Islet of Langerhans (tissue), 1 donor: Measurements from ENCODE around the gene PRAME.
"Not testable (repeated sequence)": the region's sequence is repeated elsewhere in the genome, so short reads cannot be mapped to it uniquely, and the experiment has no call there.

Source experiments
- FAIRE-seq: peaks from one replicate; lab custom pipeline; 2011; peaks lifted over from hg19 to GRCh38; lab: Jason Lieb, UNC

The PRAME gene, protein sequence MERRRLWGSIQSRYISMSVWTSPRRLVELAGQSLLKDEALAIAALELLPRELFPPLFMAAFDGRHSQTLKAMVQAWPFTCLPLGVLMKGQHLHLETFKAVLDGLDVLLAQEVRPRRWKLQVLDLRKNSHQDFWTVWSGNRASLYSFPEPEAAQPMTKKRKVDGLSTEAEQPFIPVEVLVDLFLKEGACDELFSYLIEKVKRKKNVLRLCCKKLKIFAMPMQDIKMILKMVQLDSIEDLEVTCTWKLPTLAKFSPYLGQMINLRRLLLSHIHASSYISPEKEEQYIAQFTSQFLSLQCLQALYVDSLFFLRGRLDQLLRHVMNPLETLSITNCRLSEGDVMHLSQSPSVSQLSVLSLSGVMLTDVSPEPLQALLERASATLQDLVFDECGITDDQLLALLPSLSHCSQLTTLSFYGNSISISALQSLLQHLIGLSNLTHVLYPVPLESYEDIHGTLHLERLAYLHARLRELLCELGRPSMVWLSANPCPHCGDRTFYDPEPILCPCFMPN

DNA sequence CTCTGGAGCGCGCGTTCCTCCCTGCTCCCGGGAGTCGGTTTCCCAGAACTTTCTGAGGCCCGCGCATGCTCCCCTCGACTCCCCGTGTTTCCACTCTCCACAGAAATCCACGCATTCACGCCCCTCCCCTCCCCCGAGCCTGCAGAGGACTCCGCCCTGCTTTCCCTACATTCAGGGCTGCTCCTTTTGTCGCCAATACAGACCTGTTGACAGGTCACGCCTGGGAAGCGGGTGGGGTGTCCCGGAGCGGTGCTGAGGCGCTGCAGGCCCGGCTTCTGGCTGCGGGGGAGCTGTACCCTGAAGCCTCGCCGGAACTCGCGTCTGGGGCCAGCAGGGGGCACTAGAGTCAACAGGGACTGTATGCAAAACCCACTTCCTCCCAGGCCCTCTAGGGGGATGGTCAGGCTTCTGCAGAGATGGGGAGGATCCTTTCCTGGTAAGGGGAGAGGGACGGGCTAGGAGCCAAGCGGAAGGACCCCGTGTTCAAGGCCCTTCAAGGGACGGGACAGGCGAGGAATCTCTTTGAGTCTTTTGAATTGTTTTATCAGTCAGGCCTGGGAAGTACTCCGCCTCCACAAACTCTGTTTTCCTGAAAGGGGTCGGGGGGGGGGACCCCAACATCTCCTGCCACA, at the start of gene PRAME:
Gene PRAME, minus strand, starts transcription at position 294 of the 632 bp plus-strand sequence. CDS start 2,433 bp downstream, outside the sequence.
- FAIRE-seq, result no peak

DNA sequence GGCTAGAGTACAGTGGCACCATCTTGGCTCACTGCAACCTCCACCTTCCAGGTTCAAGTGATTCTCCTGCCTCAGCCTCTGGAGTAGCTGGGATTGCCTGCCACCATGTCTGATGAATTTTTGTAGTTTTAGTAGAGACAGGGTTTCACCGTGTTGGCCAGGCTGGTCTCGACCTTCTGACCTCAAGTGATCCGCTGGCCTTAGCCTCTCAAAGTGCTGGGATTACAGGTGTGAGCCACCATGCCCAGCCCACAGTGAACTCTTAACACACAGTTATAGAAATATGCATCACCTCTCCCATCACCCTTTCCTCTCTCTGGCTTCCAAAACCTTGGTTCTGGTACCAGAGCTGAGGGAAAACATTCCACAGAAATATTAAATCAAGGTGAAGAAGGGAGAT, 49.0 kb upstream of the PRAME start:
- FAIRE-seq, result not testable (repeated sequence)

DNA sequence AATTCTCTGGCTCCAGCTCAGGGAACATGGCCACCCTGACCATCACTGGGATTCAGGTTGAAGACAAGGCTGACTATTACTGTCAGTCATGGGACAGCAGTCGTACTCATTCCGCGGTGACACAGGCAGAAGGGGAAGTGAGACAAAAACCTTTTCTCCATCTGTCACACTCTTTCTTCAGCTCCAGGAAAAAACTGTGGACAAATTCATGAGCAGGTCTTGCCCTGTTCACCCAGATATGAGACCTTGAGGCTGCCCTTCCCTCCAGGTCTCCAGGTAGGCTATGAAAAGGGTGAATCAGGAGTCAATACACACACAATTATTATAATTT, 46.0 kb upstream of the PRAME start:
- FAIRE-seq, result no peak

DNA sequence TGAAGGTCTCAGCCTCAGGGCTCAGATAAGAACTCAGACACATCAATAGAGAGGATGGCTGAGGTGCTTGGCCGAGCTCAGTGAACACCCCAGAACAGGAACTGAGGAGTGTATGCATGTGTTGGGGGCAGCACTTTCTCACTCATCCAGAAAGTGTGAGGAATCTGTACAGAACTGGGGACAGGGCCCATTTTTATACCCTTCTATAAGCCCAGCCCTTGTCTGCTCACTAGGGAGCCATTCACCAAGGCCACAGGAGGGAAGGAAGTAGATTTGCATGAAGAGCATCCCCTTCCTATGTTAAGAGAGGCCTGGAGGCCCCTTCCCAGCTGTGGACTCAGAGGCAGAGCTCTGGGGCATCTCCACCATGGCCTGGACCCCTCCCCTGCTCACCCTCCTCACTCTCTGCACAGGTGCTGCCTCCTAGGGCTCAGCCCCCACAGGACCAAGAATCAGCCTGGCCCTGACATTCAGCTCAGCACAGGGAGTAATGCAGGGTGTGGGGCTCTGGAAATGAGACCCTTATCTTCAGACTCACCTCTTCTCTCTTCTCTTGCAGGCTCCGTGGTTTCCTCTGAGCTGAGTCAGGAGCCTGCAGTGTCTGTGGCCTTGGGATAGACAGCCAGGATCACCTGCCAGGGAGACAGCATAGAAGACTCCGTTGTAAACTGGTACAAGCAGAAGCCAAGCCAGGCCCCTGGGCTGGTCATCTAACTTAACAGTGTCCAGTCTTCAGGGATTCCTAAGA, 45.4 kb upstream of the PRAME start:
- FAIRE-seq, result no peak

DNA sequence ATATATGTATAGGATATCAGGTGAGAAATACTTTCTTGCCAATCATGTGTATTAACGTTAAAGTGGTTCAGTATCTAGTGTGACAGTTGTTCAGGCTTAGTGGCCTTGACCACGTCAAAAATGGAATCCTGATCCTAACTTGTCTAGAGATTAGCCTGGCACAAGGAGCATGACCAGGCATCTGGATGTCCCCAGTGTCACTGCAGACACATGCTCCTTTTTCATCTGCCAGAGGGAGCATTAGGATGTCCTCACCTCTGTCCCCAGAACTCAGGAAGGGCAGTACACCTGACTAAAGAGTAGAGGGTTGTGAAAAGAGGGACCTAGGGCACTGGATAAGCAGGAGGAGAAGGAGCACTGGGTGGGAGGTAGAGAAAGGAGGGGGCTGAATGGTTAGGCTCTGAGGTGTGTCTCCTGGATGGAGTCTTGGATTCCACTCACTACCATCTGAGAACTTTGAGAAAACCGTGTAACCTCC, 44.4 kb upstream of the PRAME start:
- FAIRE-seq, result no peak

DNA sequence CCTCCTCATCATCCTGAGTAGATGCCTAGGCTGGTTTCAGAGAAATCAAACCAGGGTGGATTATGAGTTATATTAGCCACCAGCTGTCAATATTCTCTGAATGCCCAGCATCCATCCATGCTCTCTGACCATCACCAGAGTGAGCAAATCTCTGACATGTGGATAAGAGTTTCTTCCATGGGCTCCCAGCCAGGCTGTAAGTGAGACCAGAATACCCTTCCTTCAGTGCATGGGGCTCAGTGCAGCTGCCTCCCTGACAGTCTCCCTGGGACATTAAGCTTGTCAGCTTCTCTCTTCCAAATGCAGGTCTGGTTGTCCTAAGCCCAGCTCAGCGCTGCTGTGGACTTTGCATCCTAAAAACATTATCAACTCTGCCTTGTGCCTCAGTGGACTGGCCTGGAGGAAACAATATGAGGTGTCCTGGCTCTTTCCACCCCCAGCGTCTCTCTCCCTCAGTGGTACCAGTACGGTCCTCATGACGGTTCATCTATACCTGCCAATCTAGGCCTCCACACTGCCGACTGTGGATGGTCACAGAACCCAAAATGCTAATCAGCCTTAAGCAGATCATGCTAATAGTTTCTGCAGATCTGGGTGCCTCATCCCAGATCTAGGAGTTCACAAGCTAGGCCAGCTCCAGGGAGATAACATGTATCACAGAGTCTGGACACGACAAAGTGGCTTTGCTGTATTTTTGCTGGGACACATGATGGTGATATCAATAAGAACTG, 41.6 kb upstream of the PRAME start:
- FAIRE-seq, result no peak

DNA sequence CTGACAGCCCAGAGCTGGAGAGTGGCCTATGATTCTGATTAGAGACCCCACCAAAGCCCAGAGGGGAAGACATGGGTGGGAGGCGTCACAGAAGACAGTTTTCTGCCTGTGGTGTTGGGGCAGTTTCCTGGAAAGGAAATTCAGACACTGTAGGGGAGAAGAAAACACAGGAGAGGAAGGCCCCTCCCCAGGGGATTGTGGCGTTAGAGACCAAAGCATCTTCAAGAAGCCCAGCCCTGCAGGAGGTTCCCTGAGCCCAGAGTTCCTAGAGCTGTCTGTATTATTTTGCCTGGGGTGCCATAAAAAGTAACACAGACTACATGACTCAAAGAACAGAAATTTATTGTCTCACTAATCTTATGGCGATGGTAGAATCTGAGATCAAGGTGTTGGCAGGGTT, 40.2 kb upstream of the PRAME start:
- no peak for FAIRE-seq

DNA sequence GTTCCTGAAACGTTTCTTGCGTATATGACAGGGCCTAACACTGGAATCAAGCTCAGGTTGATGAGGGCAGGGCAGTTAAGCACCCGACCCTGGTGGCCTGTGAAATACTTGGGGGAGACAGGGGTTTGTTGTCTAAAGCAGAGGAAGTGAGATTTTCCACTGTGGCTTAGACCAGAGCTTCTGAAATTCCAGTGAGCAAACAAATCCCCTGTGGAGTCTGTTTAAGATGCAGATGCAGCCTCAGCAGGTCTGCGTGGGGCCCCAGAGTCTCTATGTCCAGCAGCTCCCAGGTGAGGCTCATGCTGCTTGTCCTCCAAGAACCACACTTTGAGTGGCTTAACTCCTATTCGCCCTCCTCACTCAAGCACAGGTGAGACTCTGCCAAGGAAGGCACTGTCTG, 39.1 kb upstream of the PRAME start:
- FAIRE-seq, result no peak

DNA sequence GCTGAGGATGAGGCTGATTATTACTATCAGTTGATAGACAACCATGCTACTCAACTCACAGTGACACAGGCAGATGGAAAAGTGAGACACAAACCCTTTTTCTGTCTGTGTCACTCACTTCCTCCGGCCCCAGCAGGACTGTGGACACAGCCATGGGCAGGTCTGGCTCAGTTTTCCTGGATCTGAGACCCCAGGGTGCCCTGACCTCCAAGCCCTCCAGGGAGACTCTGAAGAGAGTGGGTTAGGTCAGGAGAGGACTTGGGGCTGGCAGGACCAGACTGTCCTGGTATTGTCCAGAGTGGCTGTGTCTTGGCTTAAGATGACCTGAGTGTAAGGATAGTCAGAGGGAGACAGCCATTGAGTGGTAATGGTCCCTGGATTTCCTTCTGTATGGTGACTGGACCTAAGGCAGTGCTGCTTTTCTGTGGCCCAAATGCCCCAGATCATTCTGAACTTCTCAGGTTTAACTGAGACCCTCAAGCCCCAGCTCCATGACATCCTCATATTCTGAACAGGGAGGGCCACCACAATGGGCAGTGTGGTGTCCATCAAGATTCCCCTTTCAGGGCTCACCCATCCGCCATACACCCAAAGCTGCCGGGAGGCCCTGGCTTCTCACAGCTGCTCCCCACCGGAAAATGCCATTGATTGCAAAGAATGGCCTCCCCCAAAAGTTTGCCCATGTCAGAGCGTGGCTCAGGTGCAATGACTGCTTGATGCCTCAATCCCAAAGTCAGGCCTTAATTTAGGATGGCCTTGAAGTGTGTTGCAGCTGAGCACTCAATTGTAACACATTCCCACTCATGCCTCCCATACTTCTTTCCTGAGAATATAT, 36.2 kb upstream of the PRAME start:
- FAIRE-seq, result no peak

DNA sequence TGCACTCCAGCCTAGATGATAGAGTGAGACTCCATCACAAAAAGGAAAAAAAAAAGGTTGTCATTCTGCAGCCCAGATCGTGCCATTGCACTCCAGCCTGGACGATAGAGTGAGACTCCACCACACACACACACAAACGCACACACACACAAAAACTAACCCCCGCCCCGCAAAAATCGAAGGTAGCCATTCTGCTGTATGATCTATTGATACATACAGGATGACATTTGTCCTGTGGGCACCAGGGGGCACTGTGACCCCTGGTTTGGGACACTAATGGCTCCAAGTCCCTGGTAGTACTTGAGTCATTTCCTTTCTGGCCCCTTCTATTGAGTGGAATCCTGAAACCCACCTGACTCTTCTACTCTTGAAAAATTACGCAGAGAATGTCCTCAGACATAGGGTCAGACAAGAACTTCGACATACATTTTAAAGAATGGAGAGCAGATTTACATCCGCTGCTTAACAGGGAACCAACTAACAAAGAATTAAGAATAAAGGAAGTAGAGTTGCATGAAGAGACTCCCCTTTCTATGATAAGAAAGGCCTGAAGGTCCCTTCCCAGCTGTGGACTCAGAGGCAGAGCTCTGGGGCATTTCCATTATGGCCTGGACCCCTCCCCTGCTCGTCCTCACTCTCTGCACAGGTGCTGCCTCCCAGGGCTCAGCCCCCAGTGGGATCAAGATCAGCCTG, 35.0 kb upstream of the PRAME start:
- no peak for FAIRE-seq

DNA sequence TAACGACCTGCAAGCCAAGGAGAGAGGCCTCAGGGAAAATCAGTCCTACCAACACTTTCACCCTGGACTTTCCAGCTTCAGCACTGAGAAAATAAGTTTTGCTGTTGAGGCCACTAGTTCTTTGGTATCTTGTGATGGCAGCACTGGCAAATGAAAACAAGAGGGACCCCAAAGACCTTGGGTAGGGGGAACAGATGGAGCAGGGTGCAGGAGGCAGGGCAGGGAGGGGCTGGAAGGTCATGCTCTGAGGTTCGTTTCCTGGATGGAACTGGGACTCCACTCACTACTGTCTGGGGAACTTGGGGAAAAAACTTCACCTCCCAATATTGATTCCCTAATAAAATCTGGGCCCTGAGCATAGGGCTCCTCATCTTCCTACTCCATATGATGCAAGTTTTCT, 34.2 kb upstream of the PRAME start:
- FAIRE-seq, result no peak

DNA sequence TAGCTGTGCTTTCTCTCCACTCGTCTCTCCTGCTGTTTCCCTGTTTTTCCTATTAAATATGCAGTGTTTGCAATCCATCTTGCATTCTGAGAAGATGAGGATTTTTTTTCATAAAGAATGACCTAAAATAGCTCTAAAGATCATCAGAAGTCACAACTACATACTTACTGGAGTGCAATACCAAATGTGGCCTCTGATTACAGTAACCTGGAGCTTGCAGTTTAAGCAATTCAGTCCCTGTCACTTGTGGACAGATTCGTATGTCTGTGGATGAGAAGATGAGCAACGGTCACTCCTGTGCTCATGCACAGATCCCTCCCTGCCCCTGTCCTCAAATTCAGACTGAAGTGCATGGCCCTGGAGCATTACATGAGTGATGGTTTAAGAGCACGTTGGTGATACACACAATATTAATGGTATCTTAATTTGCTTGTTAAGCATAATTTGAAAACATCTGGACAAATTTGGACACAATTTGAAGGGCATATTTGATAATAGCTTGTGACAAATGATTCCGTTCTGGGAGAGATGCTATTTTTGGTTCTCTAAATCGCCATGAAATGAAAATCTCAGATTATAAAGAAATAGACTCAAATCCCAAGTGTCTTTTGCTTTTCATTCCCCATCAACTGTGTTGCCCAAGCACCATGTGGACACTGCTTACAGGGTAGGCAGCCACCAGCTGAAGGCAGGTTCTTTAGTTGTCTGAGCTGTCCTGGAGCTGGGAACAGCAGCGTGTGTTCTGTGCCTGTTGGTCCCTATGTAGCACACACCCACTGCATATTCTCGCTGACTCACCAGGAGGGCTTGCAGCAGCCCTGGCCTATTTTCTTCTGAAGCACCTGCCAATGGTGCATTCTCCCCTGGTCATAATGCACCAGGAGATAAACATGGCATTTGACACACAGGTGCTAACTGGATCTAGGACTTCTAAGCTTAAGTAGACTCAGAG, 32.6 kb upstream of the PRAME start:
- FAIRE-seq, result no peak

DNA sequence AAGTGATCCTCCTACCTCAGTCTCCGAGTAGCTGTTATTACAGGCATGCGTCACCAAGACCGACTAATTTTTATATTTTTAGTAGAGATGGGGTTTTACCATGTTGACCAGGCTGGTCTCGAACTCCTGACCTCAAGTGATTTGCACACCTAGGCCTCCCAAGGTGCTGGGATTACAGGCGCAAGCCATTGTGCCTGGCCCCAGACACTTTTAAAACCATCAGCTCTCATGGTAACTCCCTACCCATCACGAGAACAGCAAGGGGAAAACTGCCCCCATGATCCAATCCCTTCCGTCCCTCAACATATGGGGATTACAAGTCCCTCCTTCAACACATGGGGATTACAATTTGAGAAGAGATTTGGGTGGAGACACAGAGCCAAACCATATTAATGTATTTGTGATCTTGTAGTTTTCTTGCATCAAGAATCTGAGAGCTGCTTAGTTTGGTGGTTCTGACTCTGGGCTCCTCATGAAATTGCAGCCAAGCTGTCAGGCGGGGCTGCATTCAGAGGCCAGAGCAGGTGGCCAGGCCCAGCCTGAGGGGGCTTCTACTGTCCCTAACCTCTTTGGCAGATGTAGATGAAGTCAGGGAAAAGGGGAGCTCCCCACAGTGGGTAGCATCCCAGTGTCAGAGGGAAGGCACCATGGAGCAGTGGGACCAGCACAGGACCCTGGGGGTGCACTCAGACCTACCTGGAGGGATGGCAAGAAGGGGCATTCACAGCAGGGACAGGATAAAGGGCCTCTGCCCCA, 31.2 kb upstream of the PRAME start:
- no peak for FAIRE-seq

DNA sequence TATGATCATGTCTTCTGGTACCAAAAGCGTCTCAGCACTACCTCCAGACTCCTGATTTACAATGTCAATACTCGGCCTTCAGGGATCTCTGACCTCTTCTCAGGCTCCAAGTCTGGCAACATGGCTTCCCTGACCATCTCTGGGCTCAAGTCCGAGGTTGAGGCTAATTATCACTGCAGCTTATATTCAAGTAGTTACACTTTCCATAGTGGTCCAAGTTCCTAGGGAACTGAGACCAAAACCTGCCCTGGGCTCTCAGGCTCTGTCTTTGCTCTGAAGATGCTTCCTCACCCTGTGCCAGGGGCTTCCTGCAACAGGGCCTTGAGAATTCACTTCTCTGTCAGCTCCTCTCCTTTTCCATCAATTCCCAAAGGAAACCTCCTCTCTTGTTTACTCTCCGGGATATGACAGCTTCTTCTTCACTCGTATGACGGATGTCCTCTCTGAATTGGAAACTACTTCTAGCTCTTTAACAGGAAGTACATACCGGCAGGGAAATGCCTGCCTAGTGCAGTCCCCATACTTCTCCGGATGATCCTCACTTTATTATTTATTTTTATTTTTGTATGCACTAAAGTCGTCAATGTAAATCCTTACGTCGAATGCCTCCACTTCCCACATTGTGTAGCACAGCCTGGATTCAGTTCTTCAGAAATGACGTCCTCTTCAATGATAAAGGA, 29.6 kb upstream of the PRAME start:
- no peak for FAIRE-seq

DNA sequence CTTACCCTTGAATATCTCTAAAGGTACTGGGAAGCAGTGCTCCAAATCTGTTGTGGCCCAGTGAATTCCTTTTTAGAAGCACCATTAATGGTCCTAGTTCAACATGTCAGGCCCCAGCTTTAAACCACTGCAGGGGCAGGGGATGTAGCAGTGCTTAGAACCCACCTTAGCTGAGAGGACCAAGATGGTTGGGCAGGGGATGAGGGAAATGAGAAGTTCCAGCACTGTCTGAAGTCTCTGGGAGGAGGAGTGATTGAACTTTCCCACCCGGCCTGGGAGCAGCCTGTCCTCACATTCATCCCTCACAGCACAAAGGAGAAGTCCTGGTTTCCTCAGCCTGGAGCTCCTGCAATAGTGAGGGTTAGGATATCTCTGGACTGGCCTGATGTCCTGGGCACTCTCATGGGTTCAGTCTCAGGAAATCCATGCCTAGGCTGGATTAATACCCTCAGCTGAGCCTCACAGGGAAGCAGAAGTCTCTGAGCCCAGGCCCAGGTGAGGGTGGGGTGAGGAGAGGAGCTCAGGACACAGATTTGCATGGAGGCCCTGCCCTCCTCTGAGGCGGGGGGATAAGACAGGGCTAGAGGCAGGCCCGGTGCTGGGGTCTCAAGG, 28.6 kb upstream of the PRAME start:
- FAIRE-seq, result no peak

DNA sequence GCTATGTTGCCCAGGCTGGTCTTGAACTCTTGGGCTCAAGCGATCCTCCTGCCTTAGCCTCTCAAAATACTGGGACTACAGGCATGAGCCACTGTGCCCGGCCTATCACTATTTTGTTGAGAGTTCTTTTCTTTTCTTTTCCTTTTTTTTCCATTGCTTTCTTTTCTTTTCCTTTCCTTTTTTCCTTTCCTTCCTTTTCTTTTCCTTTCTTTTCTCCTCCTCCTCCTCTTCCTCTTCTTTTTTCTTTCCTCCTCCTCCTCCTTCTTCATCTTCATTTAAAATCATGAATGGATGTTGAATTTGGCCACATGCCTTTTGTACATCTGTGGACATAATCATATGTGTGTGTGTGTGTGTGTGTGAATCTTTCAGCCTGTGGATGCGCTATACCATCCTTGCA, 25.7 kb upstream of the PRAME start:
- FAIRE-seq, result no peak

DNA sequence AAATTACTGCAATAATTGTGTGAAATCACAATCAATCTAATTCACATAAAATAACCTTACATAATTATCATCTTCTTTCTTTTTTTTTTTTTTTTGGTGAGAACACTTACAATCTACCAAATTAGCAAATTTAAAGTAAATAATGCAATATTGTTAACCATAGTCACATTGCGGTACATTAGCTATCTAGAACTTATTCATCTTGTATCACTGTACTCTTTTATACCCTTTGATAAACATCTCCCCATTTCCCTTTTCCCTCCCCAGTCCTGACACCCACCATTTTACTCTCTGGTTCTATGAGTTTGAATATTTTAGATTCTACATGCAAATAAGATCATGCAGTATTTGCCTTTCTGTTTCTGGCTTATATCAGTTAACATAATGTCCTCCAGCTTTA, 24.0 kb upstream of the PRAME start:
- no peak for FAIRE-seq

DNA sequence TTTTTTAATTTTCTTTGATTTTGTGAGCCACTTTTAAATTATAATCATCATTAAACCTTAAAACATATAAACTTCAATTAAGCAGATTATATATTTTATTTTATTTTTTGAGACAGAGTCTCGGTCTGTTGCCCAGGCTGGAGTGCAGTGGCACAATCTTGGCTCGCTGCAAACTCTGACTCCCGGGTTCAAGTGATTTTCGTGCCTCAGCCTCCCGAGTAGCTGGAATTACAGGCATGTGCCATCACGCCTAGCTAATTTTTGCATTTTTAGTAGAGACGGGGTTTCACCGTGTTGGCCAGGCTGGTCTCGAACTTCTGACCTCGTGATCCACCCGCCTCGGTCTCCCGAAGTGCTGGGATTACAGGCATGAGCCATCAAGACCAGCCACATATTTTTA, 22.5 kb upstream of the PRAME start:
- FAIRE-seq, result not testable (repeated sequence)
